ENCODE results near the gene KLHL1. TPM values are rescaled to one million over a fixed set of nuclear protein-coding genes. Genes with fewer than 3 reads are reported as not detected.

KLHL1 gene
- polyA plus RNA-seq, 3 donors: not detected

DNA sequence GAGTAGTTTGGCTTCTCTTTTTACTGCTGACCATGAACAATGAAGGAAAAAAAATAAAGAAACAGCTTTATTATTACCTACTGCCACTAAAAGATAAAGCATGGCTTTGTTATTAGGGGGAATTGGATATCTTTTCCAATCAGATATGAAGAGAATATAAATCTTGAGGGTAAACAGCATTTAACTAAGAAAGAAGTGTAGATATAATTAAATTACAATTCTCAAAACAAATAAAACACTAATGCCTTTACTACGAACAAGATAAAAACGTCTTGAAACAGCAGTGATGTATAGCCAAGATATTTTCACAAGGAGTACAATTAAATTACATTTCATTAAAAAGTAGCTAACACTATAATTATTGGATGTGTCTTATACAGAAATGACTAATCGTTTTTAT lies 426.5 kb downstream of the KLHL1 start:
- Histone ChIP-seq H3K9me3 (replicated peaks in 1 of 2; ENCODE audit: control insufficient read depth in 1 of 2, insufficient read depth in 1 of 2, low read length in 2 of 2) (no peaks in the 10 kb centered on the region), H3K27me3 (ENCODE audit: control insufficient read depth in 2 of 2, insufficient read depth in 2 of 2, low read length in 2 of 2) (no peaks in the 10 kb centered on the region), H3K9ac (ENCODE audit: insufficient read depth, low read length, poor library complexity, severe bottlenecking) (no peak overlapping the region), H3K79me2 (ENCODE audit: insufficient read depth, low read length) (no peaks in the 10 kb centered on the region), H3K4me3 (replicated peaks in 1 of 3; ENCODE audit: low read depth in 2 of 3, low read length in 3 of 3) (no peak overlapping the region), H3K4me2 (replicated peaks; ENCODE audit: extremely low read depth, low read length, poor library complexity, severe bottlenecking) (no peak overlapping the region), H2AFZ (ENCODE audit: insufficient read depth, low read depth, low read length, poor library complexity, severe bottlenecking) (no peak overlapping the region), H4K20me1 (ENCODE audit: insufficient read depth, low read length) (no peaks in the 10 kb centered on the region), H3K4me1 (ENCODE audit: control insufficient read depth in 1 of 2, insufficient read depth in 2 of 2, low read length in 2 of 2) (no peaks in the 10 kb centered on the region), H3K36me3 (replicated peaks in 1 of 2; ENCODE audit: control insufficient read depth in 1 of 2, insufficient read depth in 2 of 2, low read length in 2 of 2) (no peaks in the 10 kb centered on the region), H3K27ac (ENCODE audit: low read depth in 1 of 2, low read length in 2 of 2) (no peak overlapping the region)
- no peaks in the 10 kb centered on the region for H3K4me1 Mint-ChIP-seq
- intact Hi-C loops (cut with micrococcal nuclease): no loop called here
- peaks cover 0 to 1% (median 0%) of the 10 kb centered on the region in 3 donors for H3K27me3 Mint-ChIP-seq (ENCODE audit: low read depth in 3 of 3)
- no peak overlapping the region for H3K4me3 Mint-ChIP-seq
- no peak for DNase-seq
- no peak overlapping the region for H3K27ac Mint-ChIP-seq
- H3K9me3 Mint-ChIP-seq: peaks cover 0 to 8% (median 3%) of the 10 kb centered on the region in 7 donors
- WGBS (ENCODE audit: insufficient coverage): no CpG with 5 or more reads among the region's 3 CpGs
- no peaks in the 10 kb centered on the region for H3K36me3 Mint-ChIP-seq
- TF ChIP-seq, protein P1, sequence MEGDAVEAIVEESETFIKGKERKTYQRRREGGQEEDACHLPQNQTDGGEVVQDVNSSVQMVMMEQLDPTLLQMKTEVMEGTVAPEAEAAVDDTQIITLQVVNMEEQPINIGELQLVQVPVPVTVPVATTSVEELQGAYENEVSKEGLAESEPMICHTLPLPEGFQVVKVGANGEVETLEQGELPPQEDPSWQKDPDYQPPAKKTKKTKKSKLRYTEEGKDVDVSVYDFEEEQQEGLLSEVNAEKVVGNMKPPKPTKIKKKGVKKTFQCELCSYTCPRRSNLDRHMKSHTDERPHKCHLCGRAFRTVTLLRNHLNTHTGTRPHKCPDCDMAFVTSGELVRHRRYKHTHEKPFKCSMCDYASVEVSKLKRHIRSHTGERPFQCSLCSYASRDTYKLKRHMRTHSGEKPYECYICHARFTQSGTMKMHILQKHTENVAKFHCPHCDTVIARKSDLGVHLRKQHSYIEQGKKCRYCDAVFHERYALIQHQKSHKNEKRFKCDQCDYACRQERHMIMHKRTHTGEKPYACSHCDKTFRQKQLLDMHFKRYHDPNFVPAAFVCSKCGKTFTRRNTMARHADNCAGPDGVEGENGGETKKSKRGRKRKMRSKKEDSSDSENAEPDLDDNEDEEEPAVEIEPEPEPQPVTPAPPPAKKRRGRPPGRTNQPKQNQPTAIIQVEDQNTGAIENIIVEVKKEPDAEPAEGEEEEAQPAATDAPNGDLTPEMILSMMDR (IDR thresholded peaks at IDR 0.05): no peak

DNA sequence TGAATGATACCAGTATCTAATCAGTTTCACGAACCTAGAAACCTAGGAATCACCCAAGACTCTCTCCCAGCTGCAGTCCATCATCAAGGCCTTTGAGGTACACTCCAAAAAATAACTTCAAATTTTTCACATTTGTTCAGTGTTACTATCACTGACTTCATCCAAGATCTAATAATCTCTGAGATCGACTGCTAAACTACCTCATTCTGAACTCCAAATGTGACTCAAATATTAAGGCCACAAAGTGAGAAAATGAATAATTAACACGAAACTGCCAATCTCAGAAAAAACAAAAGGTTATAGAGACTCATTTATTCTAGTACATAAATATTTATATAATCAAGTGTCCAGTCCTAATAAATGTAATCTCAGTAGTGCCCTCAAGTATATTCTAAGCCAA lies 430.9 kb downstream of the KLHL1 start:
- H3K4me1 Mint-ChIP-seq: no peaks in the 10 kb centered on the region
- H3K36me3 ChIP-seq (replicated peaks in 1 of 2; ENCODE audit: control insufficient read depth in 1 of 2, insufficient read depth in 2 of 2, low read length in 2 of 2): no peaks in the 10 kb centered on the region
- no peaks in the 10 kb centered on the region for H3K4me1 ChIP-seq (ENCODE audit: control insufficient read depth in 1 of 2, insufficient read depth in 2 of 2, low read length in 2 of 2)
- no peaks in the 10 kb centered on the region for H3K27me3 Mint-ChIP-seq (ENCODE audit: low read depth in 3 of 3)
- peaks cover 0 to 9% (median 3%) of the 10 kb centered on the region in 7 donors for H3K9me3 Mint-ChIP-seq
- no peak overlapping the region for H3K27ac ChIP-seq (ENCODE audit: low read depth in 1 of 2, low read length in 2 of 2)
- no peak overlapping the region for H3K4me2 ChIP-seq (replicated peaks; ENCODE audit: extremely low read depth, low read length, poor library complexity, severe bottlenecking)
- no peak overlapping the region for H3K27ac Mint-ChIP-seq
- TF ChIP-seq, protein P1 (IDR thresholded peaks at IDR 0.05): no peak
- H4K20me1 ChIP-seq (ENCODE audit: insufficient read depth, low read length): no peaks in the 10 kb centered on the region
- intact Hi-C loops (cut with micrococcal nuclease): no loop called here
- H3K9ac ChIP-seq (ENCODE audit: insufficient read depth, low read length, poor library complexity, severe bottlenecking): no peak overlapping the region
- H3K36me3 Mint-ChIP-seq: no peaks in the 10 kb centered on the region
- WGBS (ENCODE audit: insufficient coverage): 83% methylated on average over 1 of the region's 3 CpGs
- no peak overlapping the region for H3K4me3 Mint-ChIP-seq
- H3K9me3 ChIP-seq (replicated peaks in 1 of 2; ENCODE audit: control insufficient read depth in 1 of 2, insufficient read depth in 1 of 2, low read length in 2 of 2): no peaks in the 10 kb centered on the region
- no peak for DNase-seq
- no peak overlapping the region for H3K4me3 ChIP-seq (replicated peaks in 1 of 3; ENCODE audit: low read depth in 2 of 3, low read length in 3 of 3)
- no peak overlapping the region for H2AFZ ChIP-seq (ENCODE audit: insufficient read depth, low read depth, low read length, poor library complexity, severe bottlenecking)
- H3K79me2 ChIP-seq (ENCODE audit: insufficient read depth, low read length): no peaks in the 10 kb centered on the region
- no peaks in the 10 kb centered on the region for H3K27me3 ChIP-seq (ENCODE audit: control insufficient read depth in 2 of 2, insufficient read depth in 2 of 2, low read length in 2 of 2)
